GM15510 (cell line): ENCODE data around the gene KLHL20.

ENCODE experiments used
- POLR2A ChIP-seq: IDR thresholded peaks from 3 replicates; pipeline ENCODE4 v1.6.1; 2011; ENCODE audit warnings: borderline replicate concordance; ENCODE audit not compliant: insufficient read length; ENCODE audit errors: extremely low read depth

The KLHL20 gene

DNA sequence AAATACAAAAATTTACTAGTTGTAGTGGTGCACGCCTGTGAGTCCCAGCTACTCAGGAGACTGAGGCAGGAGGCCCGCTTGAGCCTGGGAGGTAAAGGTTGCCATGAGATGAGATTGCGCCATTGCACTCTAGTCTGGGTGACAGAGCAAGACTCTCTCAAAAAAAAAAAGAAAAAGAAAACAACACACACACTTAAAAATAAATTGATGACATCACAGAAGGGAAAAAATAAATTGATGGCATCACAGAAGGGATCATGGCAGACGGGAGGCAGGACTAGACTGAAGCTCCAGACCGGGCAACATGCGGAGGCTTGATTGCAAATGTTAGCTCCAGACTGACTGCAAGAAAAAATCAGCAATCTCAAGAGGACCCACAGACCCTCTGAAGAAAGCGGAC lies 43.3 kb downstream of the KLHL20 start:
- TF ChIP-seq POLR2A = no peak

DNA sequence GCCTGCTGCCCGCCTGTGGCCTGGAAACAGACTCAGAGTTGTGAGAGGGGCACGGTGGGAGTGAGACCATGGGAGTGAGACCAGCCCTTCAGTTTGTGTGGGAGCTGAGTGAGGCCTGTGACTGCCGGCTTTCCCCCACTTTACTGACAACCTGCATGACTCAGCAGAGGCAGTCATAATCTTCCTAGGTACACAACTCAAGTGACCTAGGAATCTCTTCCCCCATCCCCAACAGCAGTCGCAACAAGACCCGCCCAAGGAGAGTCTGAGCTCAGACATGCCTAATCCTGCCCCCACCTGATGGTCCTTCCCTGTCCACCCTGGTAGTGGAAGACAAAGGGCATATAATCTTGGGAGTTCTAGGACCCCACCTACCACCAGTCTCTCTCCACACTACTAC lies 44.2 kb downstream of the KLHL20 start:
- TF ChIP-seq POLR2A = no peak

DNA sequence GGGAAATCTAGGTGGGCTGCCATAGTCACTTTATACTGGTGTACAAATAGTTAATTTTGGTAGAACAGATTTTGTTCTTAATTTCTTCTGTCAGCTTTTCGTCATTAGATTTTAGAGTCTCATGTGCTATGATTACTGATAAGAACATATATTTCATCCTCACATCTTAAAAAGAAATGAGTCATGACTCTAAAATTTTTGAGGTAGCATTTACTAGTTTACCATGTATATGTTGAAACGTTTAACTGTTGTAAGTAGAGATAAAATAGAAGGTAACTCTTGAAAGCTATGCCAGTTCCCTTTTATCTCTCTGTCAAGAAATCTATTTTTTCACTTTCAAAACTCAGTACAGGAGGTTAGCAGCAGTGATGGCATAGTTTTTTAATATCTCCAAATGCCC lies 53.4 kb downstream of the KLHL20 start:
- no peak for TF ChIP-seq POLR2A

DNA sequence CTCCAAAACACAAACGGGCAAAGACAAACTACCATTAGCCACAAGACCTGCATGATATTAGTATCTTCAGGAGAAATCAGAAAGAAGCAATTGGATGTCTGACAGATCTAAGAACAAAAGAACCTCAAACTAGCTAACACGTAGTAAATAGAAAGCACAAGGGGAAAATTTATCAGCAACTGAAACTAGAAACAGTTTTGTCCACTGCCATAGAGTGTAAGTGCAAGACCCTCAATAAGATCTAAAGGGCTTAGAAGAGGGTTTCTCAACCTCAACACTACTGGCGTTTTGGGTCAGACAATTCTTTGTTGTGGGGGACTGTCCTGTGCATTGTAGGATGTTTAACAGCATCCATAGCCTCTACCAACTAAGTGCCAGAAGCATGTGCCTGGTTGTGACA lies 54.0 kb downstream of the KLHL20 start:
- no peak for TF ChIP-seq POLR2A

DNA sequence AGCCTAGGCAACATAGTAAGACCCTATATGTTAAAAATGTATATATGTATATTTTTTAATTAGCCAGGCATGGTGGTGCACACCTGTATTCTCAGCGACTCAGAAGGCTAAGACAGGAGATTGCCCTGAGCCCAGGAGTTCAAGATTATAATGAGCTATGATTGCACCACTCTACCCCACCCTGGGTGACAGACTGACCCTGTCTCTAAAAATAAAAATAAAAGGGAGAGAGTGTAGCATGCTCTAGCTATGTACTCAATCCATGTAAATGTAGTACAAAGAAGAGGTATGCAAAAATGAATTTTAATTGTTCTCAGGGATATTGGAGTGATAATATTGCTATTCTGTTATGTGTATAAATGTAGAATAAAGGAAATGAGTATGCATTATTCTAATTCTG lies 56.8 kb downstream of the KLHL20 start:
- no peak for TF ChIP-seq POLR2A

DNA sequence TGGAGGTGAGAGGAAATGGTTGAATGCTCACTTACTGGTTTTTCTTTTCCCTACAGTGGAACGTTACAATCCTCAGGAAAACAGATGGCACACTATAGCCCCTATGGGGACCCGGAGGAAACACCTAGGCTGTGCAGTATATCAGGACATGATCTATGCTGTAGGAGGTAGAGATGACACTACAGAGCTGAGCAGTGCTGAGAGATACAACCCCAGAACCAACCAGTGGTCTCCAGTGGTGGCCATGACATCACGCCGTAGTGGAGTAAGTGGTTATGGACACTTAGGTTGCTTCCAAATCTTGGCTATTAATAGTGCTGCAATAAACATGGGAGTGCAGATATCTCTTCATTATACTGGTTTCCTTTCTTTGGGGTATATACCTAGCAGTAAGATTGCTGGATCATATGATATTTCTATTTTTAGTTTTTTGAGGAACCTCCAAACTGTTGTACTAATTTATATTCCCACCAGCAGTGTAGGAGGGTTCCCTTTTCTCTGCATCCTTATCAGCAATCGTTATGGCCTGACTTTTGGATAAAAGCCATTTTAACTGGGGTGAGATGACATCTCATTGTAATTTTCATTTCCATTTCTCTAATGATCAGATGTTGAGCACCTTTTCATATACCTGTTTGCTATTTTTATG lies 60.9 kb downstream of the KLHL20 start:
- no peak for TF ChIP-seq POLR2A

DNA sequence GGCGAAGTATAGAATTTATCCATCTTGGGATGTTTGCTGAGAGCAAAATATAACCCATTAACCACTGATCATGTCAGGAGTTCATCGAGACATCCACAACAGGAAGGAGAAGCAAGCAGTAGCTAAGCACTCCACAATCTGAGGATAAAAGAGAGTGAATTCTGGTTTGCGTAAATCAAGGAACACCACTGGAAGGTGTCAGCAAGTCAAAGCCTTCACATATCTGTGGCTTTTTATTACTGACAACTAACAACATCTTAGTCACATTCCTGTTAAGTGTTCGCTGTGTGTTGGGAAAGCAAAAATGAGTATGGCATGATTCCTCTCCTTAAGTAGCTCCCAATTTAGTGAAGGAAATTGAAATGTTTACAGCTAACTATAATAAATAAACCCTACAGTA lies 65.2 kb downstream of the KLHL20 start:
- TF ChIP-seq POLR2A = no peak

DNA sequence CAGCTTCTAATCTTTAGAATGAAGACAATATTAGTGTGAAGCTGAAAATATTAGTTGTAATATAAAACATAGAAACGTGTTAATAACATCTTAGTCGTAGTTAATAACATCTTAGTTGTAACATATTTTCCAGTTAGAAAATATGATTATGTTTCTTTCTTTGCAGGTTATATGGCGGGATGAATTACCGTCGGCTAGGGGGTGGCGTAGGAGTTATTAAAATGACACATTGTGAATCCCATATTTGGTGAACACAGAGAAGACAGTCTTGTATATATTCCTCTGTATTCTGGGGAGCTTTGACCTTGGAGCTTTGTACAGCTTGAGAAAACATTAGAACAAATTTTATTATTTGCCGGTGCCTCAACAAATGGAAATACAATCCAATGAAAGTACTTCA lies 70.2 kb downstream of the KLHL20 start:
- TF ChIP-seq POLR2A = no peak

DNA sequence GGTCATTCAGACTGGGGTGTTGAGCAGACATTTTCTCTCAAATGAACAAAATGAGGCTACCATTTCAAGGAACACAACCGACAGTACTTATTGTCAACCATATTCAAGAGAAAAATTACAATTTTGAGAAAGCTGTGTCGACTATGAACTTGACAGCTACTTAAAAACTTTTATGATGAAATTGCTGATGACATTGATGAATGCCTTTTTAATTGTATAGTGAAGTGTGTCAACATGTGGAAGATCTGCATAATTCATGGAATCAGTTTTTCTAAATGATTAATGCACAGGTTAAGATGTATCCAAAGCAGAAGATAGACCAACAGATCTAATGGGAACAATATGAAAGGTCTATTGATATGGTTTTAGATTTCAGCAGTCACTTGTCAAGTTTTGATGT lies 75.1 kb downstream of the KLHL20 start:
- no peak for TF ChIP-seq POLR2A

DNA sequence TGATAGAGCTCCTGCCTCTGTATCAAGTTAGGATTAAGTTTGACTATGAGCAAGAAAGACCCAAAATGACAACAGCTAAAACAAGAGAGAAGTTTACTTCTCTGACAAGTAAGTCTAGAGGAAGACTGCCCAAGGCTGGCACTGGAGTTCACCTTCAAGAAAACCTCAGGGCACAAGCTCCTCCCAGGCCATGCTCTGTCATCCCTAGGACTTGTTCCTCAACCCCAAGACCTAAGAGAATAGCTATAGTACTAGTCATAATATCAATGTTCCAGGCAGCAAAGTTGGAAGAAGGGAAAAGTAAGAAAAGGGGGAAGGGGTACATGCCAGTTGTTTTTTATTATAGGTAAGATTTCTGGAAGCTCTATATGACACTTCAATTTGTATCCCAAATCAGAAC lies 83.3 kb downstream of the KLHL20 start:
- TF ChIP-seq POLR2A = no peak

DNA sequence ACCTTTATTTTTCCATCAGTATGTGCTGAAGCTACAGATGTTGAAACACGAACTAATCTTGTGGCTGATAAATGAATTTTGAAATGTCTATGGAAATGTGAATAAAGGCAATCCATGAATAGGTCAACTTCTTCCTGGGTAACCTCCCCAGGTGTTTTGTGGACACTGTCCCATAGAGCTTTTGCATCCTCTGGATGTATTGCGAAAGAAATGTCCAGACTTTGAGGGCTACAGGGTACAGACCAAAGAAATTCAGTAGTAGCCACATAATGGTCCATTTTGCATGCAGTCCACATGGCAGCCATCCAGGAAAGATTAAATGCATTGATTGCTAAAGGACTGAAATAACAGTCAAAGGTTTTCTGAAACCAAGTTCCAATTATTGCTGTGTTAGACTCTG lies 88.2 kb downstream of the KLHL20 start:
- no peak for TF ChIP-seq POLR2A

DNA sequence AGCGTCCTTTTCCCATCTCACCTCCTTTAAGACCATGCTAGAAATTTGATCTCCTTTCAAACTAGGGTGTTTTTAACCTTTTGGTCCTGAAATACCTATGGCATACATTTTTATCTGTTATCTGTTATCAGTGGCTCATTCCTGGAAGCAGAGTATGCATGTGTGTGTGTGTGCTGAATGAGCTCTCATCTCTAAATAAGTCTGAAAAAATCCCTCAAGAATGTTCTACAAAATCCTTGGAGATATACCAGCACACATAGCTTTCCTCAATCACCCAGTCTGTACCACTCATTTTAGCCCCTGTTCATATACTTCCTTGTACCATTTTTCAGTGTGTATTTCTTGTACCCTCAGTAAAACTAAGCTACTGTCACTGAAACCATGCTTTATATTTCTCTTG lies 103.7 kb downstream of the KLHL20 start:
- no peak for TF ChIP-seq POLR2A

DNA sequence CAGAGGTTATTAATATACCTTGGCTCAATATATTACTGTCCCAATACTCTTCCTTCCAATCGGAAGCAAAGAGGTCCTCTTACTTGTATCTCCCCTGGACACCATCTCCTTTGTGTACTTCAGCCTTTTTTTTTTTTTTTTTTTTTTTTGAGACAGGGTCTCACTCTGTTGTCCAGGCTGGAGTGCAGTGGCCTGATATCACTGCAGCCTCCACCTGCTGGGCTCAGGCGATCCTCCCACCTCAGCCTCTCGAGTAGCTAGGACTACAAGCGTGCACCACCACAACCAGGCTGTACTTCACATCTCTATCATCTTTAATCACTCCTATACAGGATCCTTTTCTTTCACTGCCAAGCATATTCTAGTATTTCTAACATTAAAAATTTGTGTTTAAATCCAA lies 106.9 kb downstream of the KLHL20 start:
- TF ChIP-seq POLR2A = no peak

DNA sequence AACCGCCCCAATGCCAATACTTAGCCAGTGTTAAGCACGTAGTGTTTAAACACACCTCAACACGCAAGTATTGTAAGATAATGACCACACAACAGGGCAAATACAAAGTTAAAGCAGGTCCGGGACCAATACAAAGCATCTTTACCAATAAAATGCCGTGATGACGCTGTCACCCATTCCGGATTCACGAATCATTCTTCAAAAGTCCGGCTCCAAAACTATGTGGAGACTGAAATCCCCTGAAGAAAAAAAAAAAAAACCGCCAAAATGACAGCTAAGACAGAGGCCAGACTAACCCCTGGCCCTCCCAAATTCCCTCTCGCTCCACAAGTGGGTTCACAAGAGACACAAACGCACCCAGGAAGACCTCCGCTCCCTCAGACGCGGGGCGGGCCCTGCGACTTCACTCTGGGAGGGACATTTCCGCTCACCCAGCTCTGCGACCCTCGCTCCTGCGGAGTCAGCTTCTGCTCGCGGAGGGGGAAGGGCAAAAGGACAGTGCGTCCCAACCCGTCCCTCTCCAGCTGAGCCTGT lies 109.1 kb downstream of the KLHL20 start:
- TF ChIP-seq POLR2A = peak; percentile 58

DNA sequence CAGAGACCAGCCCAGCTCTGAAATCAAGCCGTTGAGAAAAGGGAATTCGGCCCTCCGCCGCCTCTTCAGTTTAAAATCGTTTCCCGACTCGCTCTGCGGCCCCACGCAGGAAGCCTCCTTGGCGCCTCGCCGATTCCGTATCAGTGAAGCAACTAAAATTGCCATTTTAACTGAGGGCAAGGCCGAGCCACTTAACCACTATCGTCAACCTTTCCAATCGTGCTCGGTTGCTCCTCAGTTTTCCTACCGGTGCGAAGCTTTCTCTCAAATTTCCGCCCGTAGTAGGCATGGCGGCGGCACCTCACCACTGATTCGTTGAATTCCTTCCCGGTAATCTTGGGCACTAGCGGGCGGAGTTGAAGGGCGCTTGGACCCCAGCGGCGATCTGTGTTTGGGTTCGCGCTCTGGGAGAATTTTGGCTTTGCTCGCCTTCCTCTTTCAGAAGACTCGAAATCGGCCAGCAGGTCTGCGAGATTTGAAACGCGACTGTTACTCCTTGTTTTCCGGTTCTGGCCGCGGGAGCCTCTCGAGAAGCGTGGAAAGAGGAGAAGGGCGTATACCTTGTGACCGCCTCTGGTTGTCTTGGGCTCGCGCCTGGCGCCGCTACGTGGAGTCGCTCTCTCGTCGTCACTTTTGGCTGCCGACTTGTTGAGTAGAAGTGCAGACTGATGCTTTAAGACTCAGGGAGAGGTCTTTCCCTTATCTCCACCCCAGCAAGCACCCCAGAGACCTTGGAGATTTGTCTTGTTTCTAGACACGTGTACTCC lies 109.7 kb downstream of the KLHL20 start, which contains the start of the genes CENPL and DARS2:
Gene CENPL (minus strand): TSS at position 569 of the 767 bp plus-strand sequence. CDS start 13,584 bp downstream, outside the sequence.
Gene DARS2 (plus strand): TSS at position 359 of the 767 bp plus-strand sequence. CDS start 557 bp downstream, outside the sequence.
- TF ChIP-seq POLR2A = peak; percentile 57

DNA sequence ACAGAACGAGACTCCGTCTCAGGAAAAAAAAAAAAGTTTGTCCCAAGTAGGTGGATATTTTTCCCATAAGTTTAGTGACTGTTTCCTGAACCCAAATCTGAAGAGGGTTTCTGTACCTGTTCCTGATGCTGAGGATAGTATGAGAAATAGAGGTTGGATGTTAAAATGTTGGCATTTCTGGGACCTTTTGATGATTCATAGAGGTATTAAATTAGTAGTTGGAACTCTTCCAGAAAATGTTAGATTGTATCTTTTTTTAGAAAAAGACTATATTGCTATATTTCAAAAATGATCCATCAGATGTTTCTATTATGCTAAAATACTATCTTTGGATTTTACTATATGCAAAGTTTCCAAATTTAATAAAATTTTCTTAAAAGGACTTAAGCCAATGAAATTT lies 112.8 kb downstream of the KLHL20 start:
- TF ChIP-seq POLR2A = no peak
